ENCODE data around the gene ZNF618.

Gene ZNF618

GRCh38 chr9:114075602-114076001 lies 199.5 kb downstream of the ZNF618 start:
- Histone ChIP-seq H3K4me3 (ENCODE audit: severe bottlenecking) (no peak overlapping the region), H3K27me3 (ENCODE audit: insufficient read depth, poor library complexity, severe bottlenecking) (no peaks in the 10 kb centered on the region), H3K27ac (ENCODE audit: poor library complexity, severe bottlenecking) (no peak overlapping the region), H3K36me3 (ENCODE audit: low read depth) (no peaks in the 10 kb centered on the region), H3K9me3 (ENCODE audit: severe bottlenecking) (no peaks in the 10 kb centered on the region), H3K4me1 (ENCODE audit: insufficient read depth, poor library complexity, severe bottlenecking) (no peaks in the 10 kb centered on the region)
- DNase-seq (ENCODE audit: low spot score) (no peak), ATAC-seq (ENCODE audit: low read depth) (no peak)
- no peak for TF ChIP-seq CTCF (IDR thresholded peaks at IDR 0.05; ENCODE audit: poor library complexity, severe bottlenecking)

GRCh38 chr9:114076237-114077161 lies 200.4 kb downstream of the ZNF618 start:
- no peaks in the 10 kb centered on the region for H3K9me3 ChIP-seq (ENCODE audit: severe bottlenecking)
- no peak for TF ChIP-seq CTCF (IDR thresholded peaks at IDR 0.05; ENCODE audit: poor library complexity, severe bottlenecking)
- no peaks in the 10 kb centered on the region for H3K4me1 ChIP-seq (ENCODE audit: insufficient read depth, poor library complexity, severe bottlenecking)
- no peak overlapping the region for H3K27ac ChIP-seq (ENCODE audit: poor library complexity, severe bottlenecking)
- DNase-seq (ENCODE audit: low spot score) (no peak), ATAC-seq (ENCODE audit: low read depth) (no peak)
- no peak overlapping the region for H3K4me3 ChIP-seq (ENCODE audit: severe bottlenecking)
- H3K36me3 ChIP-seq (ENCODE audit: low read depth), result no peaks in the 10 kb centered on the region
- H3K27me3 ChIP-seq (ENCODE audit: insufficient read depth, poor library complexity, severe bottlenecking), result no peaks in the 10 kb centered on the region

GRCh38 chr9:114077162-114077837 lies 201.2 kb downstream of the ZNF618 start:
- DNase-seq (ENCODE audit: low spot score) (no peak), ATAC-seq (ENCODE audit: low read depth) (no peak)
- no peak overlapping the region for H3K4me3 ChIP-seq (ENCODE audit: severe bottlenecking)
- TF ChIP-seq CTCF (IDR thresholded peaks at IDR 0.05; ENCODE audit: poor library complexity, severe bottlenecking), result no peak
- no peaks in the 10 kb centered on the region for H3K36me3 ChIP-seq (ENCODE audit: low read depth)
- no peak overlapping the region for H3K27ac ChIP-seq (ENCODE audit: poor library complexity, severe bottlenecking)
- H3K9me3 ChIP-seq (ENCODE audit: severe bottlenecking), result no peaks in the 10 kb centered on the region
- H3K4me1 ChIP-seq (ENCODE audit: insufficient read depth, poor library complexity, severe bottlenecking), result no peaks in the 10 kb centered on the region
- no peaks in the 10 kb centered on the region for H3K27me3 ChIP-seq (ENCODE audit: insufficient read depth, poor library complexity, severe bottlenecking)

- H3K4me3 ChIP-seq (ENCODE audit: severe bottlenecking), result no peak within 1 kb of the TSS
- DNase-seq (ENCODE audit: low spot score), result no peak
Observed at GRCh38 chr9:114078021-114078780, 202.1 kb downstream of the ZNF618 start, which contains the start of gene AMBP. TSS of gene AMBP (minus strand) at chr9:114078300. CDS start at chr9:114078209, 91 bp downstream.

More at GRCh38 chr9:114078021-114078780, 202.1 kb downstream of the ZNF618 start, which contains the start of gene AMBP:
- Histone ChIP-seq H3K9me3 (ENCODE audit: severe bottlenecking) (no peaks in the 10 kb centered on the region), H3K36me3 (ENCODE audit: low read depth) (no peaks in the 10 kb centered on the region), H3K4me1 (ENCODE audit: insufficient read depth, poor library complexity, severe bottlenecking) (no peaks in the 10 kb centered on the region), H3K27ac (ENCODE audit: poor library complexity, severe bottlenecking) (no peak within 1 kb of the TSS), H3K27me3 (ENCODE audit: insufficient read depth, poor library complexity, severe bottlenecking) (no peaks in the 10 kb centered on the region)
- no peak for TF ChIP-seq CTCF (IDR thresholded peaks at IDR 0.05; ENCODE audit: poor library complexity, severe bottlenecking)
- no peak for ATAC-seq (ENCODE audit: low read depth)
